HEK293T (cell line): ENCODE results near the gene SPRN.

Experiments
- CTCF ChIA-PET: fragments of 350-600 bp; formaldehyde crosslinking; extraction: SDS; loops from one replicate; lab custom pipeline; 2021; ENCODE audit warnings: antibody characterized with exemption, inconsistent platforms; lab: Yijun Ruan, JAX
- POLR2A ChIA-PET: fragments of 350-600 bp; formaldehyde crosslinking; extraction: SDS; loops from one replicate; lab custom pipeline; 2020; ENCODE audit warnings: antibody characterized with exemption, inconsistent platforms; lab: Yijun Ruan, JAX
- DNase-seq: peaks from one replicate; pipeline ENCODE4 v3.0.0; 2012; ENCODE audit warnings: mixed read lengths; ENCODE audit errors: extremely low spot score
- ARNT ChIP-seq: fragments of 450-650 bp; IDR thresholded peaks from 2 replicates; pipeline ENCODE4 v1.6.1; 2017; ENCODE audit warnings: mild to moderate bottlenecking
- BHLHE40 ChIP-seq: fragments of 450-650 bp; IDR thresholded peaks from 2 replicates; pipeline ENCODE4 v1.6.1; 2016; ENCODE audit warnings: mild to moderate bottlenecking, moderate library complexity, borderline replicate concordance
- CTBP1 ChIP-seq: fragments of 450-650 bp; IDR thresholded peaks from 2 replicates; pipeline ENCODE4 v1.6.1; 2016; ENCODE audit warnings: borderline replicate concordance
- ELF4 ChIP-seq: fragments of 450-650 bp; IDR thresholded peaks from 2 replicates; pipeline ENCODE4 v1.6.1; 2017; ENCODE audit warnings: antibody characterized with exemption
- FOXA1 ChIP-seq: fragments of 450-650 bp; IDR thresholded peaks from 2 replicates; pipeline ENCODE4 v1.6.1; 2016; ENCODE audit warnings: mild to moderate bottlenecking
- FOXK2 ChIP-seq: fragments of 450-650 bp; IDR thresholded peaks from 2 replicates; pipeline ENCODE4 v1.6.1; 2016; ENCODE audit warnings: mild to moderate bottlenecking
- FOXM1 ChIP-seq: fragments of 450-650 bp; IDR thresholded peaks from 2 replicates; pipeline ENCODE4 v1.6.1; 2017; ENCODE audit warnings: mild to moderate bottlenecking, borderline replicate concordance
- HDGF ChIP-seq: fragments of 450-650 bp; IDR thresholded peaks from 2 replicates; pipeline ENCODE4 v1.6.1; 2017; ENCODE audit warnings: antibody characterized with exemption, borderline replicate concordance
- L3MBTL2 ChIP-seq: fragments of 450-650 bp; conservative IDR thresholded peaks from 2 replicates; pipeline ENCODE4 v1.6.1; 2016; ENCODE audit warnings: mild to moderate bottlenecking
- LEF1 ChIP-seq: fragments of 450-650 bp; IDR thresholded peaks from 2 replicates; pipeline ENCODE4 v1.6.1; 2017; ENCODE audit warnings: mild to moderate bottlenecking, borderline replicate concordance
- NFRKB ChIP-seq: fragments of 450-650 bp; IDR thresholded peaks from 2 replicates; pipeline ENCODE4 v1.6.1; 2016; ENCODE audit warnings: mild to moderate bottlenecking, moderate library complexity
- SP1 ChIP-seq: fragments of 450-650 bp; IDR thresholded peaks from 2 replicates; pipeline ENCODE4 v1.6.1; 2017
- SUZ12 ChIP-seq: fragments of 450-650 bp; IDR thresholded peaks from 2 replicates; pipeline ENCODE4 v1.6.1; 2016; ENCODE audit warnings: mild to moderate bottlenecking
- TARDBP ChIP-seq: fragments of 450-650 bp; IDR thresholded peaks from 2 replicates; pipeline ENCODE4 v1.6.1; 2016
- ZNF384 ChIP-seq: fragments of 450-650 bp; IDR thresholded peaks from 2 replicates; pipeline ENCODE4 v1.6.1; 2016
- TF ChIP-seq, protein P1 (sequence below): fragments of 450-650 bp; IDR thresholded peaks from 2 replicates; pipeline ENCODE4 v1.6.1; 2016

SPRN gene

DNA sequence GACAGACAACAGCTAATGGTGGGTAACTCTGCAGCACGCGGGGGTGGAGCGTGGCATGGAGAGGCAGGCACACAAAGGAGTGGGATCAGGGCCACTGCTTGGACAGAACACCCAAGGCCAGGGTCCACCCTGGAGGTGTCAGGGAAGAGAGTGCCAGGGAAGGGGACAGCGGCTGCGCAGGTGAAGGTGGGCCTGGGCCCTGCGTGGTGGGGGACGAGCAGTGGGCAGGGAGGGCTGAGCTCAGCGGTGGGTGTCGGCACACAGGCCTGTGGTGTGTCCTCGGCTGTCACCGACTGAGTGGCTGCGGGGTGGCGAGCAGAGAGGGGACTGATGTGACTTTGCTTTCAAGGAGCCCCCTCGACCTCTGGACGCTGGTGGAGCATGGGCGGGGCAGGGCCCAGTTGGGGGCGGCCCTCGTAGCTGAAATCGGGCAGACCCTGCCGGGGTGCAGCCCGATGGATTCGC lies 20.9 kb upstream of the SPRN start:
- CTCF ChIA-PET: no interaction called here
- POLR2A ChIA-PET: no interaction called here
- no peak for TF ChIP-seq FOXM1
- TF ChIP-seq NFRKB: no peak
- TF ChIP-seq, protein P1, sequence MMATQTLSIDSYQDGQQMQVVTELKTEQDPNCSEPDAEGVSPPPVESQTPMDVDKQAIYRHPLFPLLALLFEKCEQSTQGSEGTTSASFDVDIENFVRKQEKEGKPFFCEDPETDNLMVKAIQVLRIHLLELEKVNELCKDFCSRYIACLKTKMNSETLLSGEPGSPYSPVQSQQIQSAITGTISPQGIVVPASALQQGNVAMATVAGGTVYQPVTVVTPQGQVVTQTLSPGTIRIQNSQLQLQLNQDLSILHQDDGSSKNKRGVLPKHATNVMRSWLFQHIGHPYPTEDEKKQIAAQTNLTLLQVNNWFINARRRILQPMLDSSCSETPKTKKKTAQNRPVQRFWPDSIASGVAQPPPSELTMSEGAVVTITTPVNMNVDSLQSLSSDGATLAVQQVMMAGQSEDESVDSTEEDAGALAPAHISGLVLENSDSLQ: no peak
- TF ChIP-seq FOXA1: no peak
- TF ChIP-seq BHLHE40: no peak
- no peak for TF ChIP-seq TARDBP
- no peak for TF ChIP-seq FOXK2
- TF ChIP-seq HDGF: no peak
- TF ChIP-seq LEF1: no peak
- TF ChIP-seq ELF4: no peak
- no peak for TF ChIP-seq SP1
- no peak for TF ChIP-seq CTBP1
- DNase-seq: no peak

DNA sequence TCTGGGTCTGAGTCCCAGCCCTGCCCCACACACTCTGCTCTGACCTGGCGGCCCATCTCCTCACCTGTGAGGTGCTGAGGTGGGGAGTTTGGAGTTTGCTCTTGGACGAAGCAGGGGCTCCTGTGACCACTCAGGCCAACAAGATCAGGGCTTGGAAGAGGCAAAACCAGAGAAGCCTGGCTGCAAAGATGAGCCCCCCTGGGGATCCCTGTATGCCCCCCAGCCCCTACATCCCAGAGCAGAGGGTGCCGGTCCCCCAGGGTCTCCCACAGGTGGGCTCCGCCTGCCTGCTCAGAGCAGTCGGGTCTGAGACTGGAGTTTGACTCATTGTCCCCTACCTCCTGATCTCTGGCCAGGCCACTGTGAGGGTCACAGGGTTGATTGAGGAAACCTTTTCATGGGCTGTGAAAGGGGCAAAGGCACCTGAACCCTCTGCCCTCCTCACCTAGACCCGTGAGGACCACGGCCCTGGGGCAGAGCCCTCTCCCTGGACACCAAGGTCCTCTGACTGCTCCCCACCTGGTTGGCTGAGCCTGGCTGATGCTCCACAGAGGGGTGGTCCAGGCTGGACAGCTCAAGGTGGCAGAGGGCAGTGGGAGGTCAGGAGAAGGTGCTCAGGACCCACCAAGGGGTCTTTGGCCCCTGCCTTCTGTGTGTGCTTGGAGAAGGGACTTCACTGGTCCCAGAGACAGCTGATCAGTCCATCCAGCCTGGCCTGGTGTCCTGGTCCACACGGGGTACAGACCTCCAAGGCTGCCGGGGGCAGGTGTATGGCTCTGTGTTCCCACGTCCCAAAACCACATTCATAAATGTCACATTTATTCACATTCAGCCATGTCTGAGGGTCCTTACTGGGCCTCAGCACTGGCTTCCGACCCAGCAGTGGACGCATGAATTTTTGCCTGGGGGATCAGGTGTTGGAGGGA lies 20.2 kb upstream of the SPRN start:
- CTCF ChIA-PET: no interaction called here
- TF ChIP-seq, protein P1: no peak
- no peak for TF ChIP-seq FOXA1
- TF ChIP-seq SP1: no peak
- TF ChIP-seq FOXK2: no peak
- no peak for TF ChIP-seq ZNF384
- TF ChIP-seq L3MBTL2: no peak
- TF ChIP-seq LEF1: no peak
- no peak for TF ChIP-seq SUZ12
- no peak for TF ChIP-seq HDGF
- TF ChIP-seq ARNT: no peak
- no peak for TF ChIP-seq NFRKB
- TF ChIP-seq CTBP1: no peak
- TF ChIP-seq TARDBP: no peak
- TF ChIP-seq BHLHE40: no peak
- TF ChIP-seq FOXM1: no peak
- TF ChIP-seq ELF4: no peak
- POLR2A ChIA-PET: no interaction called here
- no peak for DNase-seq

DNA sequence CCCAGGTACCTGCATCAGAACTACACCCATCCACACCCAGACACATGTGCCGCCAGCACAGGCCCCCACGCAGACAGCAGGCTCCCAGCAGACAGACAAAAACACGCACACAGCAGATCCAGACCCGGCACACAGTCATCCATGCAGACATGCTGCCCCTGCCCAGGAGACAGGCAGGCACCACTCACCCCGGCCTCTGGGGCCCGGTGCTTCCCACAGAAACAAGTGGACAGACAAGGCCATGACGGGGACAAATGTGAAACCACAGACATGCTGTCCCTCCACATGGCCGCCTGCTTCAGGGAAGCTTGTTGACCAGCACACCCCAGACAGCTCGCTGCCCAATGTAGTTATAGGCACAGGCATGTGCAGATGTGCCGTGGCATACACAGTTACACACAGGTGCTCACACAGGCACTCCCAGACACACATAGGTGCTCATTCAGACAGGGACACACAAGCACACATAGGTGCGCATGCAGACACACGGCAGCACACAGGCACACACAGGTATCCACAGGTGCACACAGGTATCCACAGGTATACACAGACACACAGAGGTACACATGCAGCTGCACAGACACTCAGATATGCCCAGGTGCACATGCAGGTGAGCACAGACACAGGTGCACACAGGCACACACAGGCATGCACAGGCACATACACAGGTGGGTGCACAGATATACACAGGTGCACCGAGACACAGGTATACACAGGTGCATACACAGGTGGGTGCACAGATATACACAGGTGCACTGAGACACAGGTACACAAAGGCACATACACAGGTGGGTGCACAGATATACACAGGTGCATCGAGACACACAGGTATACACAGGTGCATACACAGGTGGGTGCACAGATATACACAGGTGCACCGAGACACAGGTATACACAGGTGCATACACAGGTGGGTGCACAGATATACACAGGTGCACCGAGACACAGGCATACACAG lies 18.8 kb upstream of the SPRN start:
- DNase-seq: no peak
- CTCF ChIA-PET: no interaction called here
- POLR2A ChIA-PET: no interaction called here
- TF ChIP-seq HDGF: no peak
- no peak for TF ChIP-seq ARNT
- no peak for TF ChIP-seq SP1
- no peak for TF ChIP-seq SUZ12
- no peak for TF ChIP-seq LEF1
- no peak for TF ChIP-seq CTBP1
- TF ChIP-seq L3MBTL2: no peak
- TF ChIP-seq ELF4: no peak
- no peak for TF ChIP-seq FOXK2
- TF ChIP-seq NFRKB: no peak
- no peak for TF ChIP-seq TARDBP
- no peak for TF ChIP-seq BHLHE40
- TF ChIP-seq, protein P1: no peak
- no peak for TF ChIP-seq FOXM1

DNA sequence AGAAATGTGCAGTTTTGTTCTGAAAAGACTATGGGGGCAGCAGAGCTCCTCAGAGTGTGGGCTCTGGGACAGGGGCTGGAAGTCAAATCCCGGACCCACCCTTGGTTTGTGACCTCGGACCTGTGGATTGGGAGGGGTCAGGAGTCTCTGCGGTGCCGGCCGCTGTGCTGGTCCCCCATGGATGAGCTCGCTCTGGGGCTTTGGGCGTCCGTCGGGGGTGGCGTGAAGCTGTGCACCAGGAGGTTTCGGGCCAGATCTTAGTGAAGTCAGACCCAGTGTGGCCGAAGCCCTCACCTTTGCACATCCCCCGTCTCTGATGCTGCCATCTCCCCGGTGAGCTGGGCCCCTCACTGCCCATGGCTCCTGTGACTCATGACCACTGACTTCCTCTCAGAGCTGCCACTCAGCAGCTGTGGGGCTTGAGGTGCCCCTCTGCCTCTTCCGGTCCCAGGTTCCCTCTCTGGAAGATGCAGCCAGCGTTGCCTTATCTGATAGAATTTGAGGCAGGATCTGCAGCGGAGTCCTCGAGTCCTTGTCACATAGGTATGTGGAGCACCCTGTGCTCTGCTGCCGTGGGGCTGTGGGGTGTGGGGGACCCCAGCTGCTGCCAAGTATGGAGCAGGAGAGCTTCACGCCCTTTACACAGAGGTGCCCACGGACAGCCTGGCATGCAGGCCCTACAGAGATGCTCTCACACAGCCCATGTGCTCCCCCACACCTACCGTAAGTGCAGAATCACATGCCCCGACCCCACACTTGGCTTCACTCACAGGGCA lies 18.0 kb upstream of the SPRN start:
- ChIA-PET CTCF (no interaction called here), POLR2A (no interaction called here)
- TF ChIP-seq BHLHE40 (no peak), FOXM1 (no peak), L3MBTL2 (no peak), ZNF384 (no peak), ARNT (no peak), TARDBP (no peak), FOXK2 (no peak), CTBP1 (no peak), ELF4 (no peak), SP1 (no peak)
- no peak for DNase-seq
